HUES48 (cell line): Measurements from ENCODE around the gene ATXN7L2.

Source experiments
- H3K27ac ChIP-seq: one replicate; pipeline ENCODE4 v1.7.0; 2013; ENCODE audit warnings: low read depth, low read length, inconsistent platforms
- H3K27me3 ChIP-seq: 2 replicates; pipeline ENCODE4 v1.6.1; 2013; ENCODE audit warnings: mild to moderate bottlenecking, low read length; ENCODE audit not compliant: control insufficient read depth, insufficient read depth
- H3K36me3 ChIP-seq: 2 replicates; pipeline ENCODE4 v1.6.1; 2013; ENCODE audit warnings: low read length; ENCODE audit not compliant: control insufficient read depth, insufficient read depth
- H3K4me1 ChIP-seq: 2 replicates; pipeline ENCODE4 v1.6.1; 2013; ENCODE audit warnings: mild to moderate bottlenecking, low read length; ENCODE audit not compliant: control insufficient read depth, insufficient read depth
- H3K4me3 ChIP-seq: 2 replicates; pipeline ENCODE4 v1.5.1; 2013; ENCODE audit warnings: mild to moderate bottlenecking, low read depth, low read length
- H3K9ac ChIP-seq: 2 replicates; pipeline ENCODE4 v1.6.1; 2013; ENCODE audit warnings: mild to moderate bottlenecking, low read depth, low read length, moderate library complexity
- H3K9me3 ChIP-seq: 2 replicates; pipeline ENCODE4 v1.6.1; 2013; ENCODE audit warnings: low read length; ENCODE audit not compliant: control insufficient read depth, insufficient read depth

ATXN7L2 gene

GRCh38 chr1:109529881-109530456, 46.3 kb downstream of the ATXN7L2 start:
- H3K4me1 ChIP-seq, result peaks cover 6% of the 10 kb centered on the region; the same call in 1 of the 2 replicates
- no peak overlapping the region for H3K4me3 ChIP-seq
- H3K9me3 ChIP-seq, result no peaks in the 10 kb centered on the region
- no peaks in the 10 kb centered on the region for H3K36me3 ChIP-seq
- no peak overlapping the region for H3K27ac ChIP-seq
- H3K27me3 ChIP-seq, result no peaks in the 10 kb centered on the region
- H3K9ac ChIP-seq, result no peak overlapping the region

GRCh38 chr1:109530457-109531087, 46.9 kb downstream of the ATXN7L2 start:
- Histone ChIP-seq H3K4me3 (no peak overlapping the region), H3K27me3 (no peaks in the 10 kb centered on the region), H3K9me3 (no peaks in the 10 kb centered on the region), H3K9ac (no peak overlapping the region), H3K36me3 (no peaks in the 10 kb centered on the region), H3K4me1 (peaks cover 6% of the 10 kb centered on the region; the same call in 1 of the 2 replicates), H3K27ac (no peak overlapping the region)

- H3K27me3 ChIP-seq, result no peaks in the 10 kb centered on the region
- no peak overlapping the region for H3K27ac ChIP-seq
These were observed 47.7 kb downstream of the ATXN7L2 start for GRCh38 chr1:109531380-109531779.

GRCh38 chr1:109531826-109532364, 48.2 kb downstream of the ATXN7L2 start:
- no peak overlapping the region for H3K9ac ChIP-seq

More at GRCh38 chr1:109531380-109531779, 47.7 kb downstream of the ATXN7L2 start:
- Histone ChIP-seq H3K36me3 (no peaks in the 10 kb centered on the region), H3K9me3 (no peaks in the 10 kb centered on the region), H3K4me1 (peaks cover 6% of the 10 kb centered on the region; the same call in 1 of the 2 replicates), H3K9ac (no peak overlapping the region), H3K4me3 (no peak overlapping the region)

GRCh38 chr1:109532365-109533136, 48.8 kb downstream of the ATXN7L2 start:
- H3K4me1 ChIP-seq, result peaks cover 6% of the 10 kb centered on the region; the same call in 1 of the 2 replicates
- H3K27me3 ChIP-seq, result no peaks in the 10 kb centered on the region
- no peaks in the 10 kb centered on the region for H3K36me3 ChIP-seq
- H3K9ac ChIP-seq, result no peak overlapping the region
- no peaks in the 10 kb centered on the region for H3K9me3 ChIP-seq
- H3K4me3 ChIP-seq, result no peak overlapping the region
- no peak overlapping the region for H3K27ac ChIP-seq

More at GRCh38 chr1:109531826-109532364, 48.2 kb downstream of the ATXN7L2 start:
- H3K4me3 ChIP-seq, result no peak overlapping the region
- no peaks in the 10 kb centered on the region for H3K27me3 ChIP-seq
- H3K36me3 ChIP-seq, result no peaks in the 10 kb centered on the region
- no peaks in the 10 kb centered on the region for H3K9me3 ChIP-seq
- no peak overlapping the region for H3K27ac ChIP-seq
- H3K4me1 ChIP-seq, result peaks cover 6% of the 10 kb centered on the region; the same call in 1 of the 2 replicates

GRCh38 chr1:109534307-109534858, 50.7 kb downstream of the ATXN7L2 start:
- H3K27me3 ChIP-seq, result no peaks in the 10 kb centered on the region
- peaks cover 6% of the 10 kb centered on the region; the same call in 1 of the 2 replicates for H3K4me1 ChIP-seq
- no peaks in the 10 kb centered on the region for H3K9me3 ChIP-seq

GRCh38 chr1:109535481-109535880, 51.8 kb downstream of the ATXN7L2 start:
- Histone ChIP-seq H3K9me3 (no peaks in the 10 kb centered on the region), H3K4me3 (no peak overlapping the region)

More at GRCh38 chr1:109534307-109534858, 50.7 kb downstream of the ATXN7L2 start:
- H3K4me3 ChIP-seq, result no peak overlapping the region
- H3K36me3 ChIP-seq, result no peaks in the 10 kb centered on the region
- H3K27ac ChIP-seq, result no peak overlapping the region
- H3K9ac ChIP-seq, result no peak overlapping the region

GRCh38 chr1:109535971-109536491, 52.3 kb downstream of the ATXN7L2 start:
- Histone ChIP-seq H3K36me3 (no peaks in the 10 kb centered on the region), H3K27ac (no peak overlapping the region), H3K4me1 (peaks cover 8% of the 10 kb centered on the region; the same call in 1 of the 2 replicates), H3K4me3 (no peak overlapping the region), H3K27me3 (no peaks in the 10 kb centered on the region), H3K9me3 (no peaks in the 10 kb centered on the region), H3K9ac (no peak overlapping the region)

More at GRCh38 chr1:109535481-109535880, 51.8 kb downstream of the ATXN7L2 start:
- H3K27me3 ChIP-seq, result no peaks in the 10 kb centered on the region
- H3K4me1 ChIP-seq, result peaks cover 8% of the 10 kb centered on the region; the same call in 1 of the 2 replicates
- no peak overlapping the region for H3K9ac ChIP-seq
- no peak overlapping the region for H3K27ac ChIP-seq
- no peaks in the 10 kb centered on the region for H3K36me3 ChIP-seq

- Histone ChIP-seq H3K9me3 (no peaks in the 10 kb centered on the region), H3K9ac (no peak overlapping the region), H3K27ac (no peak overlapping the region), H3K4me1 (peaks cover 6% of the 10 kb centered on the region; the same call in 1 of the 2 replicates), H3K36me3 (no peaks in the 10 kb centered on the region), H3K27me3 (no peaks in the 10 kb centered on the region), H3K4me3 (no peak overlapping the region)
These were observed 53.9 kb downstream of the ATXN7L2 start for GRCh38 chr1:109537450-109538178.
